ENCODE results near the gene FBXL19. TPM values are rescaled to one million over a fixed set of nuclear protein-coding genes. Genes with fewer than 3 reads are reported as not detected.

FBXL19 gene
- total RNA-seq, 1 donor from 2014 or later = 14.5 TPM

DNA sequence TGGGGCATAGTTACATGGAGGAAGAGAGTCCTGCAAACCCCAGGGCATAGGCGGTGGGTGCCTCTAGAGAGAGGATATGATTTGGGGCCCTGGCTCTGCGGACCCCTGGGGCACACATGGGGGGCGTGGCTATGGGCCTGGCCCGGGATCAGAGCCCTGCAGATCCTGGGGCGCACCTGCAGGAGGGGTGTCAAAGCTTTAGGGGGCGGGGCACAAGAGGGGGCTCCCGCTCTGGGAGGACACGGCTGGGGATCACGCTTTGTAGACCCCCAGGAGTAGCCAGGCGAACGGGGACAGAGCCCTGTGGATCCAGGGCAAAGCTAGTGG is 30.0 kb upstream of the FBXL19 start:
- H3K4me3 ChIP-seq = peak overlapping the region; percentile 88
- no peak for DNase-seq
- peaks cover 34% of the 10 kb centered on the region for H3K36me3 ChIP-seq
- ATAC-seq = no peak
- H3K4me1 ChIP-seq = peaks cover 43% of the 10 kb centered on the region
- intact Hi-C loops (cut with DNase I) = no loop called here
- TF ChIP-seq CTCF (IDR thresholded peaks at IDR 0.05) = no peak
- H3K27ac ChIP-seq = peak overlapping the region; percentile 90
- no peaks in the 10 kb centered on the region for H3K27me3 ChIP-seq (ENCODE audit: low read depth)
- no peaks in the 10 kb centered on the region for H3K9me3 ChIP-seq

GRCh38 chr16:30893744-30894539 is 29.4 kb upstream of the FBXL19 start, which contains the start of gene BCL7C:
BCL7C (minus strand) TSS chr16:30894077; CDS start chr16:30893944, 133 bp downstream.
- peaks cover 43% of the 10 kb centered on the region for H3K4me1 ChIP-seq
- H3K27me3 ChIP-seq (ENCODE audit: low read depth) = no peaks in the 10 kb centered on the region
- DNase-seq (peak; percentile 96), ATAC-seq (peak; percentile 88 to 93)
- intact Hi-C loops (cut with DNase I) = no loop called here
- peaks cover 29% of the 10 kb centered on the region for H3K36me3 ChIP-seq
- TF ChIP-seq CTCF (IDR thresholded peaks at IDR 0.05) = peak; percentile 37
- H3K9me3 ChIP-seq = no peaks in the 10 kb centered on the region
- H3K27ac ChIP-seq = peak within 1 kb of the TSS; percentile 90
- H3K4me3 ChIP-seq = peak within 1 kb of the TSS; percentile 88

DNA sequence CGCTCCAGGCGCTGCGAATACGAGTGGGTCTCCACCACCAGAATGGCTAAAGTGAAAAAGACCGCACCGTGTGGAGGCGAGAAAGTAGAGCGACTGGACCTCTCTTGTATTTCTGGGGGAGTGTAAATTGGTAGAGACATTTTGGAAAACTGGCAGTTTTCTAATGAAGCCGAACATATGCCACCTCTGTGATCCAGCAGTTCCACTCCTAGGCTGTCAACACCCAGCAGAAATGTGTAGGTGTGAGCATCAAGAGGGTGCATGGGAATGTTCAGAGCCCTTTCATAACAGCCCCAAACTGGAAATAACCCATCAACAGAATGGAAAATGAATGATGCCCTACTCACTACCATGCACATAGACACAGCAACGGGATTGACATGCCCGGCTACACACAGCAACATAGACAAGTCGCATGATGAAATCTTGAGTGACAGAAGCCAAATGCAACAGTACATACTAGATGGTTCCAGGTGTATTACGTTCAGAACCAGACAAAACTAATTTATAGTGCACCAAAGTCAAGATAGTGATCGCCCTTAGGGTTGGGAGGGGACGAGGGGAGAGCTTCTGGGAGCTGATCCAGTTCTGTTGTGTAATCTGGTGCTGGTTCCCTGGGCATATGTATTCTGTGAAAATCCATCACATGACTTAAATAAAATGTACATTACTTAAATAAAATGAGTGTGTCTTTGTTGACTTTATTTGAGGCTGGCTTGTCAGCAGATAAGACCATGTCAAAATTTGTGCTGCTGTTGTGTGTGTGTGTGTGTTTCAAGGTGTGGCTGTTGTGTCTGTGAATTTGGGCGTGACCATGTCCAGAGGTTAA is 28.6 kb upstream of the FBXL19 start:
- Histone ChIP-seq H3K4me3 (peak overlapping the region; percentile 88), H3K27ac (peak overlapping the region; percentile 95), H3K27me3 (ENCODE audit: low read depth) (no peaks in the 10 kb centered on the region), H3K36me3 (peaks cover 23% of the 10 kb centered on the region), H3K4me1 (peaks cover 43% of the 10 kb centered on the region), H3K9me3 (no peaks in the 10 kb centered on the region)
- DNase-seq = no peak
- ATAC-seq = no peak
- no peak for TF ChIP-seq CTCF (IDR thresholded peaks at IDR 0.05)
- intact Hi-C loops (cut with DNase I) = no loop called here

DNA sequence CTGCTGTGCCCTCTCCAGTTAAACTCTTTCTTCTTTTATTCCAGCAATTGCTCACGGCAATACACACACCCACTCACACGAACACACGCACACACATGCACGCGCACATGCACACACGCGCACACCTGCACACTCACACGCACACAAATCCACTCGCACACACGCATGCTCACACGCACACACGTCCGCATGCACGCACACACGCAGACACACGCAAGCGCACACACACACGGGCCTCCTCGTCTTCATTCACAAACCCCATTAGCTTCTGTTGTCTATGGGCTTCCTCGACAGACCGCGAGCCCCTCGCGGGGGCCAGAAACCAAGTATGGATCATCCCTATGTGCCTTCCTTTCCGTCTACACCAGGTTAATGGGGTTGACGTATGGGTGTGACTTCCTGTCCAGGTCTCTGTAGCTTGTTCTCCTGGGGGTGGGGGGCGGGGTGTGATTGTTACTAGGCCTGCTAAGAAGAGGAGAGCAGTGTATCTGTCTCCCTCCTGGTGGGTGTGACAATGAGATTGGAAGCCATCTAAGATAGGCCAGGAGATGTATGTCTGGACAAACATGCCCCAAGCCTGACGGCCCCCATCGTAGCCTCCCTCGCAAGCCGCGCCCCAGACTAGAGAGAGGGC is 27.6 kb upstream of the FBXL19 start:
- DNase-seq (no peak), ATAC-seq (peak in 1 of 2 donors; percentile 1)
- peaks cover 13% of the 10 kb centered on the region for H3K36me3 ChIP-seq
- H3K27me3 ChIP-seq (ENCODE audit: low read depth) = no peaks in the 10 kb centered on the region
- TF ChIP-seq CTCF (IDR thresholded peaks at IDR 0.05) = no peak
- peak overlapping the region; percentile 95 for H3K27ac ChIP-seq
- no peaks in the 10 kb centered on the region for H3K9me3 ChIP-seq
- H3K4me1 ChIP-seq = peaks cover 43% of the 10 kb centered on the region
- intact Hi-C loops (cut with DNase I) = no loop called here
- peak overlapping the region; percentile 65 for H3K4me3 ChIP-seq

DNA sequence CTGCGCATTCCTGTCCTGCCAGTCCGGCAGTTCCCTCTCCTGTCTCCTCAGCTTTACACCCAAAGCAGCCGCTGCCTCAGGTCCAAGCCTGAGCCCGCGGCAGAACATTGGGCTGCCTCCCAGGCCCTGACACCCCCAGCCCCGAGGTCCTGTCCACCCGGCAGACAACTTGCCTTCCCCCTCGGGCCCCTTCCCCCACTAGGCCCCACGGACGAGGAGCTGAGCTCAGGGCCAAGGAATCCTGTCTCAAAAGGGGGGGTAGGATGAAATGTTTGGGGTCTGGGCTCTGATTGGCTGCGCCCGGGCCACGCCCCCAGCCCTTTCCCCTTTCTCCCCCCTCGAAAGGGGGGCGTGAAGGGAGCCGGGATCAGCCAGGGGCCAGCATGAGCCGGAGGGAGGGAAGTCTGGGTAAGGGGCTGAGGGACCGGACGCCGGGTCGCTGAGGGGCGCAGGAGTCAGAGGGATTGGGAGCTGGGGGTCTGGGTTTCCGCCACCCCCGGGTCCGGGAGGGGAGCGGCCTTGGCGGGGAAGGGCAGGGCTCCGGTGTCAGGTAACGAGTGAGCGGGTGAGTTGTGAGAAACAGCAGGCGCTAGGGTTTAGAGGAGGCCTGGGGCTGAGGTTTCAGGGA is 27.0 kb upstream of the FBXL19 start, which contains the start of gene CTF1:
Gene CTF1, plus strand, starts transcription at position 354 of the 628 bp plus-strand sequence. Its CDS starts 30 bp downstream, at position 384.
- DNase-seq = peak; percentile 81
- no peak for TF ChIP-seq CTCF (IDR thresholded peaks at IDR 0.05)
- peaks cover 7% of the 10 kb centered on the region for H3K36me3 ChIP-seq
- peaks cover 49% of the 10 kb centered on the region for H3K4me1 ChIP-seq
- intact Hi-C loops (cut with DNase I) = no loop called here
- H3K9me3 ChIP-seq = no peaks in the 10 kb centered on the region
- no peaks in the 10 kb centered on the region for H3K27me3 ChIP-seq (ENCODE audit: low read depth)
- peak within 1 kb of the TSS; percentile 65 for H3K4me3 ChIP-seq
- peak within 1 kb of the TSS; percentile 95 for H3K27ac ChIP-seq
- peak; percentile 81 to 86 for ATAC-seq
